Endothelial cell of umbilical vein (primary cell): ENCODE data around the gene EDEM2. TPM values are rescaled to one million over a fixed set of nuclear protein-coding genes. Genes with fewer than 3 reads are reported as not detected.

ENCODE experiments used
- Bru-seq: library from RNA; stranded (reverse); fragments of 400-500 nt; gene quantifications from one replicate; lab custom pipeline; 2021; lab: Mats Ljungman, UMichigan
- BruChase-seq, 2 experiments: library from RNA; stranded (reverse); fragments of 400-500 nt; gene quantifications; one replicate each; lab custom pipeline; 2021; lab: Mats Ljungman, UMichigan
- BruUV-seq: library from RNA; stranded (reverse); fragments of 400-500 nt; replicated peaks from 2 replicates; lab custom pipeline; 2021; lab: Mats Ljungman, UMichigan
- CTCF ChIA-PET: fragments of 300-600, 350-600 bp; sonication (Branson Sonifier 250); formaldehyde crosslinking; loops from one replicate; lab custom pipeline; 2021; ENCODE audit warnings: antibody characterized with exemption, inconsistent platforms; lab: Charles Lee
- POLR2A ChIA-PET: fragments of 300-600, 350-600 bp; sonication (Branson Sonifier 250); formaldehyde crosslinking; loops from one replicate; lab custom pipeline; 2021; ENCODE audit warnings: antibody characterized with exemption, inconsistent platforms; lab: Charles Lee
- DNase-seq: peaks from one replicate; pipeline ENCODE4 v3.0.0-alpha.2; 2011; ENCODE audit warnings: low read depth, low spot score
- FAIRE-seq: peaks from 2 replicates; lab custom pipeline; 2011; peaks lifted over from hg19 to GRCh38; lab: Jason Lieb, UNC
- H2AFZ ChIP-seq: 2 replicates; pipeline ENCODE4 v1.6.0; 2012; ENCODE audit warnings: low read depth, low read length, control low read depth, inconsistent platforms
- H3K27ac ChIP-seq: 2 replicates; pipeline ENCODE4 v1.5.1; 2011; ENCODE audit warnings: low read depth, mild to moderate bottlenecking, control low read depth, low read length, moderate library complexity; ENCODE audit not compliant: insufficient read depth
- H3K27me3 ChIP-seq, 2 experiments: 2 replicates each; pipeline versions ENCODE4 v1.6.0 to v1.6.1; 2011; ENCODE audit warnings: low read length in 2 of 2, mixed read lengths in 1 of 2; ENCODE audit not compliant: control insufficient read depth in 2 of 2, insufficient read depth in 2 of 2
- H3K36me3 ChIP-seq, 2 experiments: 2 replicates in 1 of 2; 3 replicates in 1 of 2; pipeline ENCODE4 v1.5.1; 2011; ENCODE audit warnings: low read length in 2 of 2, mild to moderate bottlenecking in 1 of 2, moderate library complexity in 1 of 2; ENCODE audit not compliant: control insufficient read depth in 2 of 2, insufficient read depth in 2 of 2; ENCODE audit errors: extremely low read depth in 1 of 2
- H3K4me1 ChIP-seq: 3 replicates; pipeline ENCODE4 v1.5.1; 2011; ENCODE audit warnings: mild to moderate bottlenecking, low read length; ENCODE audit not compliant: control insufficient read depth, insufficient read depth; ENCODE audit errors: extremely low read depth
- H3K4me2 ChIP-seq: 2 replicates; pipeline ENCODE4 v1.6.1; 2011; ENCODE audit warnings: low read length, control low read depth, mixed read lengths; ENCODE audit not compliant: insufficient read depth
- H3K4me3 ChIP-seq, 3 experiments: fragments of 200-600 bp in 1 of 3; sonication (generic), shearing (Covaris generic) in 1 of 3; replicated peaks in 1 of 3; 2 replicates each; pipeline ENCODE4 v1.5.1; 2011 to 2016; ENCODE audit warnings: control low read depth in 3 of 3, low read length in 3 of 3, mild to moderate bottlenecking in 2 of 3, inconsistent platforms in 1 of 3, low read depth in 1 of 3, moderate library complexity in 1 of 3; ENCODE audit not compliant: insufficient read depth in 1 of 3
- H3K79me2 ChIP-seq: 2 replicates; pipeline ENCODE4 v1.6.0; 2012; ENCODE audit warnings: low read length, inconsistent platforms; ENCODE audit not compliant: control insufficient read depth, insufficient read depth
- H3K9ac ChIP-seq: replicated peaks from 2 replicates; pipeline ENCODE3; 2011; ENCODE audit warnings: low read length, control low read depth; ENCODE audit not compliant: insufficient read depth; ENCODE audit errors: extremely low read depth
- H3K9me1 ChIP-seq: replicated peaks from 3 replicates; pipeline ENCODE4 v1.6.0; 2011; ENCODE audit warnings: mild to moderate bottlenecking, low read length; ENCODE audit not compliant: control insufficient read depth, insufficient read depth; ENCODE audit errors: extremely low read depth
- H3K9me3 ChIP-seq: replicated peaks from 2 replicates; pipeline ENCODE4 v1.5.1; 2012; ENCODE audit warnings: low read length, inconsistent platforms; ENCODE audit not compliant: control insufficient read depth, insufficient read depth
- H4K20me1 ChIP-seq: replicated peaks from 2 replicates; pipeline ENCODE3; 2011; ENCODE audit warnings: mild to moderate bottlenecking, low read length; ENCODE audit not compliant: control insufficient read depth, insufficient read depth; ENCODE audit errors: extremely low read depth
- EZH2 ChIP-seq: IDR thresholded peaks from 2 replicates; pipeline ENCODE4 v1.6.1; 2012; ENCODE audit warnings: borderline replicate concordance, low read depth, mild to moderate bottlenecking, moderate library complexity, low read length, inconsistent platforms; ENCODE audit not compliant: severe bottlenecking
- FOS ChIP-seq: IDR thresholded peaks from 2 replicates; pipeline ENCODE4 v1.6.1; 2011; ENCODE audit warnings: mild to moderate bottlenecking, low read length, moderate library complexity, borderline replicate concordance; ENCODE audit not compliant: insufficient read depth
- GATA2 ChIP-seq: IDR thresholded peaks from 2 replicates; pipeline ENCODE4 v1.7.0; 2011; ENCODE audit warnings: low read depth, mild to moderate bottlenecking, moderate library complexity, mixed read lengths, low read length; ENCODE audit not compliant: insufficient read length, insufficient read depth
- JUN ChIP-seq: IDR thresholded peaks from 2 replicates; pipeline ENCODE4 v1.6.1; 2011; ENCODE audit warnings: borderline replicate concordance, low read depth; ENCODE audit not compliant: insufficient read length, insufficient read depth
- MYC ChIP-seq: IDR thresholded peaks from one replicate; pipeline ENCODE4 v1.6.1; 2011; ENCODE audit warnings: mild to moderate bottlenecking, low read depth, low read length
- POLR2A ChIP-seq: IDR thresholded peaks from 2 replicates; pipeline ENCODE4 v1.6.1; 2012; ENCODE audit warnings: low read depth, mild to moderate bottlenecking, control low read depth, low read length
- POLR2AphosphoS5 ChIP-seq: IDR thresholded peaks from 2 replicates; pipeline ENCODE4 v1.6.1; 2012; ENCODE audit warnings: low read depth, mild to moderate bottlenecking, control low read depth, low read length, moderate library complexity; ENCODE audit not compliant: insufficient read depth
- dilution Hi-C: fragments of 300-500 bp; cut with MboI; formaldehyde crosslinking; loops from one replicate; pipeline ENCODE4 v1.15.0; 2019; ENCODE audit warnings: low sequenced_read_pairs; ENCODE audit not compliant: extremely low pct_ligation_motif_present
- intact Hi-C: fragments of 100-400 bp; cut with micrococcal nuclease; formaldehyde crosslinking; loops from one replicate; pipeline ENCODE4 v1.10.0; 2022
- long read RNA-seq: library from polyadenylated mRNA; stranded (forward); transcript quantifications from one replicate; pipeline ENCODE4 v2.0.0, GENCODE V29; 2021
- polyA minus RNA-seq, 3 experiments: library from RNA; depleted of rRNA, polyadenylated mRNA; stranded (reverse); fragments of >200 nt; gene quantifications; 1 replicate in 1 of 3; 2 replicates in 2 of 3; pipeline ENCODE4 v1.2.3, GENCODE V29; 2011
- polyA plus RNA-seq, 4 experiments: library from polyadenylated mRNA; depleted of rRNA in 3 of 4; stranded (reverse) in 3 of 4; unstranded in 1 of 4; fragments of >200 nt; gene quantifications; 2 replicates each; pipeline versions ENCODE4 v1.2.1 to v1.2.3, GENCODE V29; 2011 to 2012; ENCODE audit warnings: missing spikeins in 1 of 4
- total RNA-seq: library from RNA; stranded (reverse); gene quantifications from 2 replicates; pipeline ENCODE4 v1.2.3, GENCODE V29; 2021
- TF ChIP-seq, protein P1 (sequence below): IDR thresholded peaks from 2 replicates; pipeline ENCODE4 v1.6.1; 2011; ENCODE audit not compliant: insufficient read depth, insufficient read length
- TF ChIP-seq, protein P2 (sequence below), 2 donors: IDR thresholded peaks; 1 replicate in 1 of 2; 2 replicates in 1 of 2; pipeline ENCODE4 v1.5.1; 2011; ENCODE audit warnings: low read length in 2 of 2, mild to moderate bottlenecking in 2 of 2, moderate library complexity in 2 of 2, control low read depth in 1 of 2, inconsistent platforms in 1 of 2, low read depth in 1 of 2; ENCODE audit not compliant: insufficient read depth in 1 of 2; ENCODE audit errors: extremely low read depth in 1 of 2

EDEM2 gene, protein sequence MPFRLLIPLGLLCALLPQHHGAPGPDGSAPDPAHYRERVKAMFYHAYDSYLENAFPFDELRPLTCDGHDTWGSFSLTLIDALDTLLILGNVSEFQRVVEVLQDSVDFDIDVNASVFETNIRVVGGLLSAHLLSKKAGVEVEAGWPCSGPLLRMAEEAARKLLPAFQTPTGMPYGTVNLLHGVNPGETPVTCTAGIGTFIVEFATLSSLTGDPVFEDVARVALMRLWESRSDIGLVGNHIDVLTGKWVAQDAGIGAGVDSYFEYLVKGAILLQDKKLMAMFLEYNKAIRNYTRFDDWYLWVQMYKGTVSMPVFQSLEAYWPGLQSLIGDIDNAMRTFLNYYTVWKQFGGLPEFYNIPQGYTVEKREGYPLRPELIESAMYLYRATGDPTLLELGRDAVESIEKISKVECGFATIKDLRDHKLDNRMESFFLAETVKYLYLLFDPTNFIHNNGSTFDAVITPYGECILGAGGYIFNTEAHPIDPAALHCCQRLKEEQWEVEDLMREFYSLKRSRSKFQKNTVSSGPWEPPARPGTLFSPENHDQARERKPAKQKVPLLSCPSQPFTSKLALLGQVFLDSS
- 37.5 and 39.5 TPM in 2 replicates for total RNA-seq
- 29.1 and 30.1 TPM in 2 replicates for polyA plus RNA-seq
- polyA plus RNA-seq (2011; cell fraction: cytosol; rRNA removed), result 33.9 and 35.0 TPM in 2 replicates
- 23.0 and 25.4 TPM in 2 replicates for polyA plus RNA-seq (2011; cell fraction: nucleus; rRNA removed)
- polyA plus RNA-seq (2012), result 46.6 and 49.7 TPM in 2 replicates
- 22.1 and 23.2 TPM in 2 replicates for polyA minus RNA-seq
- polyA minus RNA-seq (2011; cell fraction: cytosol; rRNA and poly(A)+ RNA removed), result 12.5 TPM
- 5.7 and 5.9 TPM in 2 replicates for polyA minus RNA-seq (2011; cell fraction: nucleus; rRNA and poly(A)+ RNA removed)
- percentile 68 among the genes with signal in this experiment for Bru-seq, nascent RNA
- percentile 66 among the genes with signal in this experiment for BruChase-seq, experiment 1, labeled RNA remaining after a 6-hour chase
- BruChase-seq, experiment 2, labeled RNA remaining after a 2-hour chase, result percentile 63 among the genes with signal in this experiment
- long read RNA-seq, transcript EDEM2-202 (11 exons, 1,919 nt), result major isoform, 115 of 164 reads
- long read RNA-seq, partial matches to known transcripts, result 7 of 164 reads
- long read RNA-seq, other reads (novel, unspliced or antisense), result 41 of 164 reads

DNA sequence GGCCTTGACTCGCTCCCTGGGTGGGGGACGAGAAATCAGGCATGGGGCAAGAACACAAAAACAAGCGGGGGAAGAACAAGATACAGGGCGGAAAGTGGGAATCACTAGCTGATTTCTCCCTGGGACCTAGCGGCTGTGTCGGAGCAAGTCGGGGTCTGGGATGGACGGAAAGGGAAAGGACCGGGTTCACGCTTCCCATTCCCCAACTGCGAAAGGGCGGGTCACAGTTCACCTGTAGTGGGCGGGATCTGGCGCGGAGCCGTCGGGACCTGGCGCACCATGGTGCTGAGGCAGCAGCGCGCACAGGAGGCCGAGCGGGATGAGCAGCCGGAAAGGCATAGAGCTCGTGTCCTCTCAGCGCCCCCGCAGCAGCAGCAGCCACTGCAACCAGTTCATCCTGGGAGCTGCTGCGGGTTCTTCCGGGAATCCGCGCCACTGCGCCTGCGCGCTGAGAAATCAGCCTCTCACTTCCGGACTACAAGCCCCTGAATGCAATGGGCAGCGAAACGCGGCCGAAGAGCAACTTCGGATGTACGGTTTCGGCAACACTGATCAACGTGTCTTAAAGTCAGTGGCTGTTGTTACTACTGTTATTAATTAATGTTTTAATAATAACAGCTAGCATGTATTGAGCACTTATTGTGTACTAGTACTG lies at the start of gene EDEM2:
Gene EDEM2, minus strand, starts transcription at position 417 of the 655 bp plus-strand sequence. Its CDS starts 78 bp downstream, at position 339.
- ChIA-PET CTCF (interaction anchor here (0.7 to 8.6 kb wide), 20 partner anchors 16 to 273 kb away, joined by 3 to 294 read pairs (median 3); partner anchors contain the start of genes MMP24, PROCR and TRPC4AP), POLR2A (interaction anchor here (0.6 to 3.6 kb wide), 5 partner anchors 11 to 138 kb away, joined by 3 to 18 read pairs (median 5); partner anchors contain the start of gene EIF6)
- Histone ChIP-seq H3K27ac (peak within 1 kb of the TSS; percentile 81), H3K79me2 (peaks cover 8% of the 10 kb centered on the region), H3K4me1 (peaks cover 24% of the 10 kb centered on the region), H3K9ac (peak within 1 kb of the TSS; percentile 55), H3K9me1 (no peaks in the 10 kb centered on the region), H2AFZ (peak within 1 kb of the TSS; percentile 93), H3K4me2 (peak within 1 kb of the TSS; percentile 92), H3K36me3 (peaks cover 0 to 1% of the 10 kb centered on the region in 2 experiments), H3K9me3 (no peaks in the 10 kb centered on the region), H3K27me3 (no peaks in the 10 kb centered on the region), H3K4me3 (peak within 1 kb of the TSS; percentile 49 to 85 (median 82)), H4K20me1 (no peaks in the 10 kb centered on the region)
- intact Hi-C loops, result loop anchor here (1.0 kb wide), 2 partner anchors 19 to 24 kb away; no protein-coding TSS in a partner anchor
- FAIRE-seq, result peak; percentile 94
- TF ChIP-seq POLR2A (peak; percentile 75), EZH2 (no peak), JUN (no peak), GATA2 (no peak), MYC (no peak), POLR2AphosphoS5 (peak; percentile 85), FOS (no peak)
- TF ChIP-seq, protein P1, sequence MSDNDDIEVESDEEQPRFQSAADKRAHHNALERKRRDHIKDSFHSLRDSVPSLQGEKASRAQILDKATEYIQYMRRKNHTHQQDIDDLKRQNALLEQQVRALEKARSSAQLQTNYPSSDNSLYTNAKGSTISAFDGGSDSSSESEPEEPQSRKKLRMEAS, result no peak
- TF ChIP-seq, protein P2, sequence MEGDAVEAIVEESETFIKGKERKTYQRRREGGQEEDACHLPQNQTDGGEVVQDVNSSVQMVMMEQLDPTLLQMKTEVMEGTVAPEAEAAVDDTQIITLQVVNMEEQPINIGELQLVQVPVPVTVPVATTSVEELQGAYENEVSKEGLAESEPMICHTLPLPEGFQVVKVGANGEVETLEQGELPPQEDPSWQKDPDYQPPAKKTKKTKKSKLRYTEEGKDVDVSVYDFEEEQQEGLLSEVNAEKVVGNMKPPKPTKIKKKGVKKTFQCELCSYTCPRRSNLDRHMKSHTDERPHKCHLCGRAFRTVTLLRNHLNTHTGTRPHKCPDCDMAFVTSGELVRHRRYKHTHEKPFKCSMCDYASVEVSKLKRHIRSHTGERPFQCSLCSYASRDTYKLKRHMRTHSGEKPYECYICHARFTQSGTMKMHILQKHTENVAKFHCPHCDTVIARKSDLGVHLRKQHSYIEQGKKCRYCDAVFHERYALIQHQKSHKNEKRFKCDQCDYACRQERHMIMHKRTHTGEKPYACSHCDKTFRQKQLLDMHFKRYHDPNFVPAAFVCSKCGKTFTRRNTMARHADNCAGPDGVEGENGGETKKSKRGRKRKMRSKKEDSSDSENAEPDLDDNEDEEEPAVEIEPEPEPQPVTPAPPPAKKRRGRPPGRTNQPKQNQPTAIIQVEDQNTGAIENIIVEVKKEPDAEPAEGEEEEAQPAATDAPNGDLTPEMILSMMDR (IDR thresholded peaks at IDR 0.05; ENCODE audit: extremely low read depth in 1 of 2, insufficient read depth in 1 of 2, low read depth in 1 of 2, low read length in 2 of 2), result peak in 1 of 2 donors; percentile 10
- dilution Hi-C loops, result no loop called here
- peak; percentile 93 for DNase-seq
- BruUV-seq, result no TSS peak
